Fibroblast of mammary gland (primary cell): ENCODE measurements around the gene ABR.

Experiments
- DNase-seq: peaks from one replicate; pipeline ENCODE4 v3.0.0-alpha.2; 2010; ENCODE audit warnings: low read depth
- H3K4me3 ChIP-seq: 2 replicates; pipeline ENCODE4 v1.5.1; 2011; ENCODE audit warnings: low read depth, mild to moderate bottlenecking, low read length, moderate library complexity; ENCODE audit not compliant: control insufficient read depth
- CTCF ChIP-seq: conservative IDR thresholded peaks from 2 replicates; pipeline ENCODE4 v1.5.1; 2011; ENCODE audit warnings: low read depth, low read length, inconsistent platforms; ENCODE audit not compliant: control insufficient read depth, insufficient read depth

ABR gene

GRCh38 chr17:1168533-1169220 is 11.1 kb downstream of the ABR start:
- H3K4me3 ChIP-seq = no peak overlapping the region
- TF ChIP-seq CTCF = no peak
- DNase-seq = no peak

- TF ChIP-seq CTCF = no peak
- no peak for DNase-seq
- no peak overlapping the region for H3K4me3 ChIP-seq
Measured at GRCh38 chr17:1166276-1166675, 13.5 kb downstream of the ABR start.

- no peak for DNase-seq
- TF ChIP-seq CTCF = no peak
- no peak overlapping the region for H3K4me3 ChIP-seq
Measured at GRCh38 chr17:1165836-1166235, 13.9 kb downstream of the ABR start.

- TF ChIP-seq CTCF = no peak
- H3K4me3 ChIP-seq = no peak overlapping the region
- no peak for DNase-seq
Measured at GRCh38 chr17:1164935-1165556, 14.7 kb downstream of the ABR start.

GRCh38 chr17:1162116-1162855 is 17.5 kb downstream of the ABR start:
- no peak for DNase-seq
- TF ChIP-seq CTCF = no peak
- no peak overlapping the region for H3K4me3 ChIP-seq

GRCh38 chr17:1160591-1161390 is 19.0 kb downstream of the ABR start:
- no peak for DNase-seq
- no peak for TF ChIP-seq CTCF

More at GRCh38 chr17:1160591-1161390, 19.0 kb downstream of the ABR start:
- no peak overlapping the region for H3K4me3 ChIP-seq
